ENCODE results near the gene CD8A. TPM values are rescaled to one million over a fixed set of nuclear protein-coding genes. Genes with fewer than 3 reads are reported as not detected.

CD8A gene
- total RNA-seq, 2 donors from 2014 or later, result 1.3 to 2.5 TPM

- peaks cover 6% of the 10 kb centered on the region for H3K27me3 ChIP-seq (replicated peaks; ENCODE audit: insufficient read depth)
- H3K4me3 ChIP-seq, result no peak overlapping the region
- H3K9me3 ChIP-seq, result no peaks in the 10 kb centered on the region
- intact Hi-C loops (cut with DNase I), result no loop called here
- H3K4me1 ChIP-seq (replicated peaks), result no peaks in the 10 kb centered on the region
- no peak for TF ChIP-seq POLR2A (IDR thresholded peaks at IDR 0.05)
- TF ChIP-seq POLR2AphosphoS5 (IDR thresholded peaks at IDR 0.05), result no peak
- no peak for TF ChIP-seq CTCF (IDR thresholded peaks at IDR 0.05)
- 82% methylated on average over 2 of the region's 2 CpGs for WGBS
- no peak overlapping the region for H3K27ac ChIP-seq
- no peak for DNase-seq (ENCODE audit: low spot score)
- no peaks in the 10 kb centered on the region for H3K36me3 ChIP-seq
Observed at GRCh38 chr2:86794861-86795260, 4.1 kb upstream of the CD8A start.

GRCh38 chr2:86793752-86794151 lies 3.0 kb upstream of the CD8A start:
- intact Hi-C loops (cut with DNase I), result no loop called here
- no peaks in the 10 kb centered on the region for H3K4me1 ChIP-seq (replicated peaks)
- no peak for DNase-seq (ENCODE audit: low spot score)
- no peak overlapping the region for H3K4me3 ChIP-seq
- no peak overlapping the region for H3K27ac ChIP-seq
- peaks cover 6% of the 10 kb centered on the region for H3K27me3 ChIP-seq (replicated peaks; ENCODE audit: insufficient read depth)
- H3K36me3 ChIP-seq, result no peaks in the 10 kb centered on the region
- TF ChIP-seq POLR2AphosphoS5 (IDR thresholded peaks at IDR 0.05) (no peak), CTCF (IDR thresholded peaks at IDR 0.05) (no peak), POLR2A (IDR thresholded peaks at IDR 0.05) (no peak)
- no peaks in the 10 kb centered on the region for H3K9me3 ChIP-seq
- 82% methylated on average over 4 of the region's 4 CpGs for WGBS

DNA sequence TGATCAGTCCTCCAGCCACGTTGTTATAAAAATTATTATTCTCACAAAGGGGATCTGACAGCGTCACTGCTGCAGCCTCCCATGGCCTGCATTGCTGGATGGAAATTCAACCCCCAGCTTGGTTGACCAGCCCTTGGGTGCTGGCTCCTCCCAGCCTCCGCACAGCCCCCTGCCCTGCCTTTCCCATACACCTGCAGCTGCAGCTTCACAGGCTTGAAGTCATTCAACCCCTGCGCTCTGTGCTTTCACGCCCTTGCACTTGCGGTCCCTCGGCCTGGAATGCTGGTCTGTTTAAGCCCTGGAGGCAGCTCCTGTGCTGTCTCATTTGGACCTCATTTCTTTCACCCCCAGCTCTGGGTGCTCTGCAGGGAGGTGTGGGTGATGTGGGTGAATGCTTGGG lies 860 bp upstream of the CD8A start:
- DNase-seq (ENCODE audit: low spot score), result no peak
- Histone ChIP-seq H3K9me3 (no peaks in the 10 kb centered on the region), H3K4me1 (replicated peaks) (no peaks in the 10 kb centered on the region), H3K4me3 (no peak overlapping the region), H3K36me3 (no peaks in the 10 kb centered on the region), H3K27ac (no peak overlapping the region), H3K27me3 (replicated peaks; ENCODE audit: insufficient read depth) (peaks cover 6% of the 10 kb centered on the region)
- intact Hi-C loops (cut with DNase I), result no loop called here
- WGBS, result 61% methylated on average over 7 of the region's 7 CpGs
- no peak for TF ChIP-seq POLR2AphosphoS5 (IDR thresholded peaks at IDR 0.05)
- no peak for TF ChIP-seq CTCF (IDR thresholded peaks at IDR 0.05)
- no peak for TF ChIP-seq POLR2A (IDR thresholded peaks at IDR 0.05)

GRCh38 chr2:86790134-86790675 lies 508 bp downstream of the CD8A start:
- no peaks in the 10 kb centered on the region for H3K9me3 ChIP-seq
- H3K27ac ChIP-seq, result no peak overlapping the region
- WGBS, result 9% methylated on average over 35 of the region's 40 CpGs
- no peak overlapping the region for H3K4me3 ChIP-seq
- intact Hi-C loops (cut with DNase I), result no loop called here
- TF ChIP-seq POLR2A (IDR thresholded peaks at IDR 0.05), result no peak
- TF ChIP-seq POLR2AphosphoS5 (IDR thresholded peaks at IDR 0.05), result no peak
- no peak for TF ChIP-seq CTCF (IDR thresholded peaks at IDR 0.05)
- peaks cover 6% of the 10 kb centered on the region for H3K27me3 ChIP-seq (replicated peaks; ENCODE audit: insufficient read depth)
- no peak for DNase-seq (ENCODE audit: low spot score)
- H3K4me1 ChIP-seq (replicated peaks), result no peaks in the 10 kb centered on the region
- no peaks in the 10 kb centered on the region for H3K36me3 ChIP-seq

DNA sequence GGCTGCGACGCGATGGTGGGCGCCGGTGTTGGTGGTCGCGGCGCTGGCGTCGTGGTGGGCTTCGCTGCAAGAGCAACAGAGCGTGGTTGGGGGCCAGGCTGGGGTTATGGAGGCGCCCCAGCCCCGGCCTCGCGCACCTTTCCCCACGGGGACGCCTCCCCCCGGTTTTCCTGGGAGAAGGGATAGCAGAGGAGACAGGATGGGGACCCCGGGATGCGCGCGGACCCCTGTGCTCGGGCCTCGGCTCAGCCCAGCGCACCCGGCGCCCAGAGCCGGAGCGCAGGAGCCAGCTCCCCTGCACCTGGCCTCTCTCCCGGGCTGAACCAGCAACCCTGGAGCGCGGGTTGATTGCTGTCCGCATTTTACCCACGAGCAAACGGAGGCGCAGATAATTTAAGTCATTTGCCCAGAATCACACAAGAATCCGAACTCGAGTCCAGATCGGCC lies 1.0 kb downstream of the CD8A start:
- no peak for TF ChIP-seq POLR2A (IDR thresholded peaks at IDR 0.05)
- TF ChIP-seq POLR2AphosphoS5 (IDR thresholded peaks at IDR 0.05), result no peak
- Histone ChIP-seq H3K27me3 (replicated peaks; ENCODE audit: insufficient read depth) (peaks cover 6% of the 10 kb centered on the region), H3K4me1 (replicated peaks) (no peaks in the 10 kb centered on the region), H3K4me3 (no peak overlapping the region), H3K36me3 (no peaks in the 10 kb centered on the region), H3K27ac (no peak overlapping the region), H3K9me3 (no peaks in the 10 kb centered on the region)
- WGBS, result 10% methylated on average over 24 of the region's 40 CpGs
- intact Hi-C loops (cut with DNase I), result no loop called here
- DNase-seq (ENCODE audit: low spot score), result no peak

Data from prostate gland (tissue), 2 donors.